AG10803 (cell line): ENCODE results near the gene ADAM10.

Source experiments
- DNase-seq: peaks from one replicate; pipeline ENCODE4 v3.0.0; 2010; ENCODE audit warnings: low read depth
- H3K4me3 ChIP-seq: 2 replicates; pipeline ENCODE4 v1.5.1; 2011; ENCODE audit warnings: mild to moderate bottlenecking, low read length, control low read depth
- CTCF ChIP-seq: conservative IDR thresholded peaks from 2 replicates; pipeline ENCODE4 v1.5.1; 2011; ENCODE audit warnings: mild to moderate bottlenecking, low read length, control low read depth, inconsistent platforms

ADAM10 gene

GRCh38 chr15:58561321-58561720 is 188.2 kb downstream of the ADAM10 start:
- H3K4me3 ChIP-seq, result no peak overlapping the region
- no peak for TF ChIP-seq CTCF
- DNase-seq, result no peak

GRCh38 chr15:58559904-58560588 is 189.5 kb downstream of the ADAM10 start:
- DNase-seq, result no peak
- H3K4me3 ChIP-seq, result no peak overlapping the region
- no peak for TF ChIP-seq CTCF

- H3K4me3 ChIP-seq, result no peak overlapping the region
- TF ChIP-seq CTCF, result no peak
- peak; percentile 10 for DNase-seq
Observed at GRCh38 chr15:58558777-58559176, 190.7 kb downstream of the ADAM10 start.

- no peak overlapping the region for H3K4me3 ChIP-seq
- no peak for DNase-seq
- TF ChIP-seq CTCF, result no peak
Observed at GRCh38 chr15:58556541-58556940, 193.0 kb downstream of the ADAM10 start.

DNA sequence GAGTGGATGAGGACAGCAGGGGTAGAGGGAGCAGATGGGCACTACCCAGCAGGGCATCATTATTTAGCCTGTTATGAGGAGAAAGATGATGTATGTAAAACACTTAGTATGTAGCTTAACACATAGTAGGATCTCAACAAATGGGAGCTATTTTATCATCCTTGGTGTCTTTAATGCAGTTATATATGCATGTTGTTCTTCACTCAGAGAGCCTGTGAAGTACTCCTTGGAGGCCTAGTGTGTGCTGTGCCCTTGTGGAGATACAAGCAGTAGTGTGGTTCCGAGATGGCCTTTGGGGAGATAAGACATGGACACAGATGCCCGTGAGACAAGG is 193.5 kb downstream of the ADAM10 start:
- DNase-seq, result no peak
- no peak for TF ChIP-seq CTCF
- H3K4me3 ChIP-seq, result no peak overlapping the region

DNA sequence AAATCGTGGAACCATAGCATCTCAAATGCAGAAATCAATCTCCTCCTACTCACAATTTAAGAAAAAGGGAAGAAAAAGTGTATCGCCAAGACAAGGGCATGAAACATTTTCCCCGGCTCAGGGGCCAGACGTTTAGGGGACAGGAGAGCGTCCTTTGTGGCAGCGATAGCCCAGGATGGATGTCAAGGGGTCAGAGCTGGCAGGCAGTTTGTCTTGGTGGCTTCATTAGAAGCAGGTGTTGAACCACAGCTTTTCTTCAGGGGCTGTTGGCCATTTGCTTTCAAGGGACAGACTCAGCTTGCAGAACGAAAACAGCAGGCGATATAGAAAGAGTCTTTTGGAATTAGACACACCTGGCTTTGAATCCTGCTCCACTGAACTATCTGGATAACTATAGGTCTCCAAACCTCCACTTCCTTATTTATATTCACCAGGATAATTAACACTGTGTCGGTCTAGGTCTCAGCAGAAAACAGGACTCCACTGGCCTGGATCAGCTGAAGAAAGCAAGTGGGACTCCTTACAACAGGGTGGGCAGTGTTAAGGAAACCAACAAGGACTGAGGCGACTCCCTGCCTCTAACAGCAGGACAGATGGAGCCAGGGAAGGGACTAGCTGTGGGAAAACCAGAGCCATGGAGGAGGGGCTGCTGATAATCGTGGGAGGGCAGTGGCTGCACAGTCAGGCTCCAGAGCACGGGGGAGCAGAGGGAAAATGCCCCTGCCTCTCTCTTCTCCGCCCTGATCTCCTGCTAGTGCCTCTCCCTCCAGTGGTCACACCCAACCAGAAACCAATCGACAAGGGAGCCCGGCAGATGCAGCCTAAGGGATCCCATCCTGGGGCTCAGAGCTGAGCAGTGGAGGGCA is 194.1 kb downstream of the ADAM10 start:
- TF ChIP-seq CTCF, result no peak
- no peak for DNase-seq
- no peak overlapping the region for H3K4me3 ChIP-seq

DNA sequence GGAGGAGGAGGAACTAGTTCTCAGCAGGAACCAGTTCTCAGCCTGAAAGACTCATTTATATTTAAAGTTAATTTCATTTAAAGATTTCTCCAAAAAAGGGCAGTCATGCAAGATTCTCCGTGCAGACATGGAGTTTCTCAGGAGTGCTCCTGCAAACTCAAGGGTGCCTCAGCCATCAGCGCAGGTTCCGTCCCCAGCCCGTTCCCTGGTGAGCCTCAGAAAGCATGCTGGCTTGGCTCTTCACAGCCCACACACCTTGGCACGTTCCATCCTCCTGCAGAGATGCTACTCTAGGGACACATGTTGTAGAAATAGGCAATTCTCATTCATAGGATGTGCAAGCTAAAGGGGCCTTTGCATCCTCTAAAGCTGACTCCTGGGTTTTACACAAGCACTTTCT is 194.7 kb downstream of the ADAM10 start:
- no peak overlapping the region for H3K4me3 ChIP-seq
- TF ChIP-seq CTCF, result no peak
- DNase-seq, result no peak
